GM18526 (cell line): ENCODE data around the gene CCND2.
A peak's percentile ranks its signal among the peaks of the same experiment; 100 is the strongest.

Experiments used
- POLR2A ChIP-seq: IDR thresholded peaks from 3 replicates; pipeline ENCODE4 v1.6.1; 2011; ENCODE audit not compliant: insufficient read length; ENCODE audit errors: extremely low read depth

Gene CCND2

DNA sequence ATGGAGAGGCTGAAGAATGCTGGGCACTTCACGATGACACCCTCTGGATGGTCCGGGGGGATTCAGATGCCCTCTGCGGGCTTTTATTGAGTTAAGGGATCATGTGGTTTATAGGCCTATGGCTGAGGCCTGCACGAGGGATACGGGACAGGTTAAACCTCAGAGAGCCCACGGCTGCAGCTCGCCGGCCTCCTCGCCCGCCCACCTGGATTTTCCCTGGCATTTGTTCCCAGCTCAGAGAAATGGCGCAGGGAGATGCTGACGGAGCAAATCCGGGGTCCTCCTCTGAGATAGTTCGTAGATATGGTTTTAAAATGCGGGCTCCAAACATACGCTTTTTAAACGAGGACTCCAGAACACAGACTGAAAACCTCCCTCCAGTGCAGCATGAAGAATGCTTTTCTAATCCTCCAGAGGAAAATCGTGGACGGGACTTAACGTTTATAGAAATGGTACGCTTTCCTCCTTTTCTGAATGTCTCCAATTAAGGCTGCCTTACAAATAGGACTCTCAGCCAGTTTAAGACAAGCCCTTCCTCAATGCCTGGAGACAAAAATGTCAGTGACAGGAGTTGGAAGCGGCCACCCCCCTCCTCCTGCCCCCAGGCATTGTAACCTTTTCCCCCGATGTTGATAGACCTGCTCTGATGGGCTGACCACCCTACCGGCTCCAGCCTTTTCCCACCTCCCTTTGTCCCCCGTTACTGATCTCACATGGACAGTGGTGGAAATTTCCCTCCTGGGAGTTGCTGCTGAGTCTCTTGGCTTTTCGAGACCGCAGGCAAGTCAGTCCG lies 16.6 kb downstream of the CCND2 start:
- no peak for TF ChIP-seq POLR2A

DNA sequence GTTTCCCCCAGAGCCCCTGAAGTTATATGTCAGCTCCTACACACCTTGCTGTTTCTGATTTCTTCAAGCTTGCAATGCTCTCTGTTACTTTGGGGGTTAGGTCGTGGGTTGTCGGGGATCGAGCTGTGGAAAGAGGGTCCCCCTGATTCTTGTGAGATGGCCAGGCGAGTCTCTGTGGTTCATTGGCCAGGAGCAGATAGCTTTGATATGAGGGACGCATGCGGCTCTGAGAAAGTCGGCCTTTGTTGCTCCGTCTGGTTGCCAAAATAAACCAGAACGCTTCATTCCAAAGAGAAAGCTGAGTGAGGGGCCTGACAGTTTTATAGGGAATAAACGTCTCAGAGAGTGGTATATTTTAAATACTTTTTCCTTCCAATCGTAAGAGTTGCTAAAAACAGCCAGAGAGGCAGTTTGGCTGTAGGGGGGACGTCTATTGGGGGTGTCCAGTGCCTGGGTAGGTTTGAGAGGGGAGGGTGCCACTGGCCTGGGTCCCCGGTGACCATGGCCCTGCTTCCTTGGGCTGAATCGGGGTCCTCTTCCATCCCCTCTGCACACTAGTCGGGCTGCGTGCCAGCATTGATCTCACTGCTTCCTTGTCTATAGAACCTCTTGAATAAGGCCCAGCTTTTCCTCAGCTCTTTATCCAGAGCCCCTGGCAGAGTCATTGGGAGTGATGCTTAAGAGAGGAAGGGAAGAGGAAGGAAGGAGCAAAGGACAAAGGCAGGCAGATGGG lies 18.9 kb downstream of the CCND2 start:
- no peak for TF ChIP-seq POLR2A

DNA sequence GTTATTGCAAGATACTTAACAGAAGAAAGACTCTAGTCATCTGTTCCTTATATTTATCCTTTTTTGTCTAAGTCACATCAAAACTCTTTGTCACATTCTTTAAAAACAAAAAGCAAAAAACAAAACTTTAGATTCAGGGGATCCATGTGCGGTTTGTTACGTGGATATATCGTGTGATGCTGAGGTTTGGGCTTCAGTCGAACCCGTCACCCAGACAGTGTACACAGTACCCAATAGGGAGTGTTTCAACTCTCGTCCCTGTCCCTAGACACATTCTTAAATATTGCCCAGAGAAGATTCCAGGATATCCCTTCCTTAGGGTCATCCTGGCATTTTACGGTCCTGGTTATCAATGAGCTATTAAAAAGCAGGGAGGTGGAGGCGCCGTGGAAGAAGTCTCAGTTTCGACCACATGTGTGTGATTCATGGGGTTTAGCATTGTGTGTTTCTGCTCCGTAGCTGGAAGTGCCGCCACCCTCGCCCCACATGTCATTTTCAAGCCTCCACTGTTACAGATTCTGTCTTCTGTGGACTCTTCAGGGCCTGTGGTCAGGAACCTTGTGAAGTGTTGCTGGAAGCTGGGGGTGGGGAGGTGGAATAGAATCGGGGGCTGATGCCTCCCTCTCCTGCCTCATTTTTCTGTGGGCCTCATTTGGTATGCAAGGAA lies 19.9 kb downstream of the CCND2 start:
- no peak for TF ChIP-seq POLR2A

DNA sequence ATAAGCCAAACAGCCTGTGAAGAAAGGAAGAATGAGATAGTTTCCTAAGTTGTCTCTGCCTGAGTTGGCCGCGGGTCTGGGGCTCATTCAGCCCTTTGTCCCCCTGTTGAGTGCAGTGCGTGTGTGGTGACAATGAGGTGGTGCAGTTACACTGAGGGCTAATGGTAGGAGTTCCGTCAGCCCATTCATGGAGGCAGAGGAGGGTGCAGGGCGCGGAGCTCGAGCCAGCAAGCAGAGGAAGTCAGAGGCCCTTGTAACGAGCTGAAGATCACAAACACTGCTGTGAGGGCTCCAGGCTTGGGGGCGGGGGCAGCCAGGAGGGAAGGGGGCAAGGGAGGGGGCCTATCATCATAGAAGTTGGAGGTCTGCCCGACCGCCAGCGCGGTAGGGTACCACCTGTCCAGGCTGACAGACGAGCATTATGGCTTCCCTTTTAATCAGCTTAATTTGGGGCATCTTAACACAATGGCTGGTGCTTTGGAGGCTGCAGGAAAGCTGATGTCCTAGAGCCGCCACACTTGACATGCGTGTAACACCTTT lies 20.5 kb downstream of the CCND2 start:
- no peak for TF ChIP-seq POLR2A

DNA sequence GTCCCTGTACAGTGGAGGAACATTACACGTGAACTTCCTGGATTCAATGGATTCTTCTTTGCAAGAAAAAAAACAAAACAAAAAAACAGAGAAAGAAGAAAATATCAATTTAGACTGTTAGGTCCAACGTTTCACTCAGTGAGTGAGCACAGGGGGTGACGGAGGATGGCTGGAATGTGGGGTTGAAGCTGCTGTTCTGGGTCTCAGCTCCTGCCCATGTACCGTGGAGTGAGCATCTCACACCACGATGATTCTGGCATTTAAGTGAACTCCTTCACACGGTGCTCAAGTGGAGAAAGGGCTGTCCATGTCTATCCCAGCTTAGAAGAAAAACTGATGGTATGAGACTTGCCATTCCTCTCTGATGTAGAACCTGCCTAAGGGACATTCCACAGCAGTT lies 23.2 kb downstream of the CCND2 start:
- TF ChIP-seq POLR2A: no peak

DNA sequence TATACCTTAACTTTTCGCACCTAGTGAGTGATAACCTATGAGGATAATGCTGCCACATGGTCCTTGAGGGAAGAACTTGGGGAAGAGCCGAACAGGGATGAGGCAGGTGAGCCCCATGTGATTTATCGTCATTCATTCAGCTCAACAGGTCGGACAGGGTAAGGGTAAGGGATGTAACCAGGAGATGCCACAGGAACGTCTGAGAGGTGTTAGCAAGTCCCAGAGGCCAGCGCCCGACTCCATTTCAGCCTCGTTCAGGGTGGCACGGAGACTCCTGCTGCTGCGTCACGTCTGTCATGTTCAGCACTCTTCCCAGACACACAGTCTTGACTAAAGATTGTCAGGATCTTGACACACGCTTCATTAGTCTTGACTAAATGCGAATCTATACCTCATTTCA lies 24.1 kb downstream of the CCND2 start:
- TF ChIP-seq POLR2A: peak; percentile 32

DNA sequence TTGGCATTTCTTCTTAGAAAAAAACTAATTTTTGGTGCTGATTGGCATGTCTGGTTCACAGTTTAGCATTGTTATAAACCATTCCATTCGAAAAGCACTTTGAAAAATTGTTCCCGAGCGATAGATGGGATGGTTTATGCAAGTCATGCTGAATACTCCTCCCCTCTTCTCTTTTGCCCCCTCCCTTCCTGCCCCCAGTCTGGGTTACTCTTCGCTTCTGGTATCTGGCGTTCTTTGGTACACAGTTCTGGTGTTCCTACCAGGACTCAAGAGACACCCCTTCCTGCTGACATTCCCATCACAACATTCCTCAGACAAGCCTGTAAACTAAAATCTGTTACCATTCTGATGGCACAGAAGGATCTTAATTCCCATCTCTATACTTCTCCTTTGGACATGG lies 27.3 kb downstream of the CCND2 start:
- TF ChIP-seq POLR2A: no peak

DNA sequence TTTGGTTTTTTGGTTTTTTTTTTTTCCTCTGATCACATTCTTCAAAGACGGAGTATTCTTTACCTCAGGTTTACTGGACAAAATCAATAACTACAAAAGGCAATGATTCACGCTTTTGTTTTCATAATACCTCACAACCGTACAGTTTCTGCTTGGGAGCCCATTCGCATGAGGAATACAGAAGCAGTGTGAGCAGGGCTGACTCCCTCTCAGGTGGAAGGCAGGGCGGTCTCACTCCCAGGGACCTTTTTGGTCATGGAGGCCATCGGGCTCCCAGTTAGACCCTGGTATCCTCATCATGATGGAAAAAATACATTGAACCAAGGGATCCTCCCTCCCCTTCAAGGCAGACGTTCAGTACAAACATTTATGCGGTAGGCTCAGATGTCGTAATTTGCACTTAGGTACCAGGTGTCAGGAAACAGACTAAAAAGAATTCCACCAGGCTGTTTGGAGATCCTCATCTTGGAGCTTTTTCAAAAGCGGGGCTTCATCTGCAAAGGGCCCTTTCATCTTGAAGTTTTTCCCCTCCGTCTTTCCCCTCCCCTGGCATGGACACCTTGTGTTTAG lies 28.5 kb downstream of the CCND2 start:
- no peak for TF ChIP-seq POLR2A

DNA sequence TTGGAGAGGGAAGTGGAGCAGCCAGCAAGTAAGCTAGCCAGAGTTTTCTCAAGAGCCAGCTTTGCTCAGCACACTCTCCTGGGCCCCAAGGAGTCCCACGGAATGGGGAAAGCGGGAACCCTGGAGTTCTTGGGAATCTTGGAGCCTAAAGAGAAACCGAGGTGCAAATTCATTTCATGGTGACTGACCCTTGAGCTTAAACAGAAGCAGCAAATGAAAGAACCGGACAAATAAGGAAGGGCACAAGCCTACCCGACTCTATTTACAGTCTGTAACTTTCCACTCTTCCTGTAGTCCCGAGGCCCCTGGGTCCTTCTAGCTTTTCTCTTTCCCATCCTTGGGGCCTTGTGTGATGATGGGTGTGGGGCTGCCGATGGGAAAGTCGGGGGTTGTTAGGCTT lies 29.3 kb downstream of the CCND2 start:
- no peak for TF ChIP-seq POLR2A

DNA sequence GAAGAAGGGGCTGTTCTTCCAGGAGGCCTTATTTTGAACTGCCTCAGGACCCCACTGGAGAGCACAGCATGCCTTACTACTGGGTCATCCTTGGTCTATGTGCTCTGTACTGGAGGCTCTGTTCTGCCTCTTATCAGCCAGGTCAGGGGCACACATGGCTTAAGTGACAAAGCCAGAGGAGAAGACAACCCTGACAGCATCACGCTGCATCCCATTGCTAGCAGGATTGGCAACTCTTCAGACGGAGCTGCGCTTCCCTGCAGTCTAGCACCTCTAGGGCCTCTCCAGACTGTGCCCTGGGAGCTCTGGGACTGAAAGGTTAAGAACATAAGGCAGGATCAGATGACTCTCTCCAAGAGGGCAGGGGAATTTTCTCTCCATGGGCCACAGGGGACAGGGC lies 30.2 kb downstream of the CCND2 start:
- peak; percentile 16 for TF ChIP-seq POLR2A

DNA sequence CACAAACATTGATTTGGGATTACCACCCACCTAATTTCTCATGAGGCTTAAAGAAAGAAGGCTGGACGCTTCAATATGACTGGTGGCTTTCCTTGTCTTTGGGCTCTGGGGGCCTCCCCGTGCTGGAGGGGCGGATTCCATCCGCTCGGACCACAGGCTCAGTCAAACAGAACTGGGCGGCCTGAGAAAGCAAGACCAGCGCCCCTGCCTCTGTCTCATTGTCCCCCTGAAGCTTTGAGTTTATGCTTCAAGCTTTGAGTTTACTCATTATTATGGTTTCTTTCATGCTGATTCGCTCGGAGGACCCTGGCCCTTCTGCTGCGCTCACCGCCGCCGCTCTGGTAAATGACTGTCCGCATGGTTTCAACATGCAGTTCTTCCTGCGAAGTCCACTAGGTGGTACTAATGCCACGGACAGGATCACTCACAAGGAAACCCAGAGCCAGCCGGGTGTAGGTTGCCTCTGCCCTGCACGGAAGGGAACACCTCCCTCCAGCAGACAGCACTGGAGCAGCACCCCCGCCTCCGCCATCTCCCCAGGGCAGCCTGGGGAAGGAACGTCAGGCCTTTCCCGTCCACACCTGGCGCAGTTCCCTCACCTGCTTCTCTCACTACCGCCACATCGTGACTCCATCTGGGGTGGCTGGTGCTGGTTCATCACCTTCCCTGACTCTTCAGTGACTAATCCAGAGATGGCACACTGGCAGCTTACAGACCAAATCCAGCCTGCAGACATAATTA lies 34.2 kb downstream of the CCND2 start:
- no peak for TF ChIP-seq POLR2A

DNA sequence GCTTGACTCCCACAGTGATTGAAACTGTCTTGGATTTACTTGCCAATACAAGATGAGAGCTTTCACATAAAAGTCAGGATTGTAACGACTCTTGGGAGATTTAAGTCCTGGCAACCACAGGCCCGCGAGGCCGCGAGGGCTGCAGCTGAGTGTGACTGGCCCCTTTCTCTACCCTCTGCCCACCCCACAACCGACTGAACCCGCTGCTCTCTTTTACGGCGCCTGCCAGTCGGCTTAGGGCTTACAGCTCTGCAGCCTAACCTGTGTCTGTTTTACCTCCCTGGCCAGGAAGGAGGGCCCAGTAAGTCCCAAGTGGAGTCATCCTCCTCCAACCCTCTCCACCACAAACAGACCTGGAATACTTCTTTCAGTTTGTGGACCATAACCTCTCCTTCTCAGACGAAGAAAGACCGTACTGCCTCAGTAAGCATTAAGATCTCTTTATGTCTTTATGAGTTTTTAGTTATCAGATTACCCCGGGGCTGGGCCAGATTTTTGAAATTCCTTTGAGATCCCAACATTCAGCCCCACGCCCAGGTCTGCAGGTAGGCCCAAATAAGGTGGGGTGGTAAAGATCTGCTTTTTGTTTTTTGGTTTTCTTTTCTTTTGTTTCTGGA lies 34.9 kb downstream of the CCND2 start:
- TF ChIP-seq POLR2A: no peak

DNA sequence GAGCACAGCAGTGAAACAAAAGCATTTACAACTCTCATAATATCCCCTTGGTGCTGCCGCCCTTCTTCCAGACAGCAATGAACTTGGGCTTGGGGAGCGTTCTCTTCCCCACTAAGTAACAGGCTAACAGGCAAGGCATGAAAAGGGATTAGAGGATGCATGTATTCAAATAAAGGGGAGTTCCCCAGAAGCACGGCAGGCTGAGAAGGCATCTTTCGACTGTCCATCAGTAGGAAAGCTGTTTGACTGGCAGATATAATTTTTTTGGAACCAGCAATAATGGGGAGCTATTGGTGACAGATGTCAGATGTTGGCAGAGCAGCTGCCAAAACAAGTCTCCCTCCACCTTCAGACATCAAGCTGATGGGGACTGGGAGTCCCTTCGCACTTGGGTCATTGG lies 38.2 kb downstream of the CCND2 start:
- no peak for TF ChIP-seq POLR2A

DNA sequence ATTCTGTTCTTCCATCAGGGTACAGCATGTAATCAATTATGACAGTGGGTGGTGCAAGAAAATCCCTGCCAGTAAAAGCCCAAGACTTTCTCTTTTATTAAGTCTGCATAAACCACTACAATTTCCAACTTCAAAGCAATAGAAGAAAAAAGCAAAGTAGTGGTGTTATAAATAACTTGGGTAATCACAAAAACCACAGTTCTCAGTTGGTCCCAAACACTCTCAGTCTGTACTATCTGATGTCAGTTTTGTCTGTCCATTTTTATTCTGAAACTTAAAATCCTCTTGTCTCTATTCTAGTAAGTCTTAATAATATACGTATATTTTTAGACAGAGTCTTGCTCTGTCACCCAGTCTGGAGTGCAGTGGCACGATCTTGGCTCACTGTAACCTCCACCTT lies 38.7 kb downstream of the CCND2 start:
- no peak for TF ChIP-seq POLR2A
